ENCODE data around the gene LIPC.

The LIPC gene

GRCh38 chr15:58406811-58407210 is 25.0 kb upstream of the LIPC start:
- no peak for DNase-seq (ENCODE audit: low read depth in 2 of 2)

GRCh38 chr15:58407236-58407775 is 24.5 kb upstream of the LIPC start:
- no peak for DNase-seq (ENCODE audit: low read depth in 2 of 2)

- no peak for DNase-seq (ENCODE audit: low read depth in 2 of 2)
Measured at GRCh38 chr15:58407778-58408177, 24.0 kb upstream of the LIPC start.

- DNase-seq (ENCODE audit: low read depth in 2 of 2), result no peak
Measured at GRCh38 chr15:58409861-58410260, 21.9 kb upstream of the LIPC start.

GRCh38 chr15:58410353-58410752 is 21.4 kb upstream of the LIPC start:
- DNase-seq (ENCODE audit: low read depth in 2 of 2), result no peak

- no peak for DNase-seq (ENCODE audit: low read depth in 2 of 2)
Measured at GRCh38 chr15:58413253-58413652, 18.5 kb upstream of the LIPC start.

GRCh38 chr15:58415636-58416035 is 16.2 kb upstream of the LIPC start:
- DNase-seq (ENCODE audit: low read depth in 2 of 2), result no peak

GRCh38 chr15:58416963-58417362 is 14.8 kb upstream of the LIPC start:
- no peak for DNase-seq (ENCODE audit: low read depth in 2 of 2)

GRCh38 chr15:58418135-58418534 is 13.7 kb upstream of the LIPC start:
- no peak for DNase-seq (ENCODE audit: low read depth in 2 of 2)

- DNase-seq (ENCODE audit: low read depth in 2 of 2), result no peak
Measured at GRCh38 chr15:58419803-58420524, 11.8 kb upstream of the LIPC start.

- no peak for DNase-seq (ENCODE audit: low read depth in 2 of 2)
Measured at GRCh38 chr15:58420579-58421043, 11.2 kb upstream of the LIPC start.

GRCh38 chr15:58423205-58423604 is 8.6 kb upstream of the LIPC start:
- no peak for DNase-seq (ENCODE audit: low read depth in 2 of 2)

- DNase-seq (ENCODE audit: low read depth in 2 of 2), result no peak
Measured at GRCh38 chr15:58423831-58424608, 7.8 kb upstream of the LIPC start.

GRCh38 chr15:58424722-58425121 is 7.1 kb upstream of the LIPC start:
- no peak for DNase-seq (ENCODE audit: low read depth in 2 of 2)

- DNase-seq (ENCODE audit: low read depth in 2 of 2), result no peak
Measured at GRCh38 chr15:58425185-58425584, 6.6 kb upstream of the LIPC start.

- DNase-seq (ENCODE audit: low read depth in 2 of 2), result no peak
Measured at GRCh38 chr15:58425834-58426233, 6.0 kb upstream of the LIPC start.

- DNase-seq (ENCODE audit: low read depth in 2 of 2), result no peak
Measured at GRCh38 chr15:58426501-58426900, 5.3 kb upstream of the LIPC start.

GRCh38 chr15:58427987-58428386 is 3.8 kb upstream of the LIPC start:
- no peak for DNase-seq (ENCODE audit: low read depth in 2 of 2)

- DNase-seq (ENCODE audit: low read depth in 2 of 2), result no peak
Measured at GRCh38 chr15:58430224-58430787, 1.5 kb upstream of the LIPC start.

GRCh38 chr15:58432401-58432800 is 610 bp downstream of the LIPC start:
- DNase-seq (ENCODE audit: low read depth in 2 of 2), result no peak

- no peak for DNase-seq (ENCODE audit: low read depth in 2 of 2)
Measured at GRCh38 chr15:58433597-58434333, 2.0 kb downstream of the LIPC start.

- DNase-seq (ENCODE audit: low read depth in 2 of 2), result no peak
Measured at GRCh38 chr15:58434334-58434875, 2.6 kb downstream of the LIPC start.

Measured in activated CD4-positive, alpha-beta T cell treated with anti-CD3 and anti-CD28 coated beads for 24 hours (primary cell).